Embryonic facial prominence (tissue), 1 donor: Measurements from ENCODE around the gene GNL1.
"Not testable (repeated sequence)": the region's sequence is repeated elsewhere in the genome, so short reads cannot be mapped to it uniquely, and the experiment has no call there.

Source experiments
- DNase-seq: peaks from one replicate; pipeline ENCODE4 v3.0.0-alpha.2; 2016; ENCODE audit errors: extremely low spot score

GNL1 gene

GRCh38 chr6:30495993-30496392 lies 60.3 kb downstream of the GNL1 start:
- no peak for DNase-seq

GRCh38 chr6:30495060-30495459 lies 61.2 kb downstream of the GNL1 start:
- DNase-seq = not testable (repeated sequence)

- DNase-seq = no peak
Observed at GRCh38 chr6:30494291-30494861, 61.9 kb downstream of the GNL1 start.

GRCh38 chr6:30493643-30494250 lies 62.5 kb downstream of the GNL1 start:
- DNase-seq = no peak

- DNase-seq = no peak
Observed at GRCh38 chr6:30491991-30492952, 64.0 kb downstream of the GNL1 start.
